Esophagus muscularis mucosa (tissue), 4 donors: ENCODE measurements around the gene INPP5A.

ENCODE experiments used
- CTCF ChIP-seq, 3 experiments: fragments of 200-600 bp in 2 of 3; fragments of 450-650 bp in 1 of 3; sonication (generic) in 2 of 3; IDR thresholded peaks; one replicate each; pipeline ENCODE4 v1.5.1; 2017 to 2019; ENCODE audit warnings: antibody characterized with exemption in 3 of 3, mild to moderate bottlenecking in 2 of 3, moderate library complexity in 1 of 3
- EP300 ChIP-seq: sonication (generic); formaldehyde crosslinking; IDR thresholded peaks from one replicate; pipeline ENCODE4 v1.6.1; 2017; ENCODE audit warnings: antibody characterized with exemption
- POLR2A ChIP-seq: fragments of 450-650 bp; IDR thresholded peaks from one replicate; pipeline ENCODE4 v1.6.1; 2017; ENCODE audit warnings: antibody characterized with exemption, moderate library complexity, mild to moderate bottlenecking, low read depth
- POLR2AphosphoS5 ChIP-seq, 2 donors: sonication (generic); formaldehyde crosslinking; IDR thresholded peaks; one replicate each; pipeline ENCODE4 v1.6.1; 2017; ENCODE audit warnings: antibody characterized with exemption in 2 of 2

- TF ChIP-seq CTCF (IDR thresholded peaks at IDR 0.05) = no peak
- no peak for TF ChIP-seq POLR2AphosphoS5 (IDR thresholded peaks at IDR 0.05)
- TF ChIP-seq POLR2A = no peak
- TF ChIP-seq EP300 = no peak
Measured at GRCh38 chr10:132610071-132610701, 72.6 kb downstream of the INPP5A start.
